NCI-H1694 treated with DMSO at 0.1 percent for 48 hours (cell line): Measurements from ENCODE around the gene MAFG.

ENCODE experiments used
- DNase-seq: peaks from one replicate; lab custom pipeline; 2025; lab: John Stamatoyannopoulos, UW

The MAFG gene

GRCh38 chr17:81939881-81940385, 12.4 kb upstream of the MAFG start:
- DNase-seq = no peak

- DNase-seq = no peak
Observed at GRCh38 chr17:81939218-81939617, 11.7 kb upstream of the MAFG start.

GRCh38 chr17:81935709-81936084, 8.2 kb upstream of the MAFG start:
- DNase-seq = no peak

GRCh38 chr17:81934850-81935708, 7.5 kb upstream of the MAFG start:
- no peak for DNase-seq

GRCh38 chr17:81934098-81934757, 6.7 kb upstream of the MAFG start:
- DNase-seq = no peak

- no peak for DNase-seq
Observed at GRCh38 chr17:81933178-81933699, 5.7 kb upstream of the MAFG start.

GRCh38 chr17:81932333-81932983, 4.9 kb upstream of the MAFG start:
- DNase-seq = no peak

- DNase-seq = peak; percentile 91
Observed at GRCh38 chr17:81931557-81932332, 4.2 kb upstream of the MAFG start.

- no peak for DNase-seq
Observed at GRCh38 chr17:81931189-81931556, 3.6 kb upstream of the MAFG start.

GRCh38 chr17:81930142-81931125, 2.9 kb upstream of the MAFG start:
- DNase-seq = peak; percentile 45

- no peak for DNase-seq
Observed at GRCh38 chr17:81929253-81930141, 2.0 kb upstream of the MAFG start.

- DNase-seq = no peak
Observed at GRCh38 chr17:81928544-81929252, 1.2 kb upstream of the MAFG start.

GRCh38 chr17:81927152-81927652, 333 bp downstream of the MAFG start:
- DNase-seq = no peak

- DNase-seq = no peak
Observed at GRCh38 chr17:81926451-81927151, 934 bp downstream of the MAFG start.

GRCh38 chr17:81925860-81926450, 1.6 kb downstream of the MAFG start:
- DNase-seq = no peak

- DNase-seq = no peak
Observed at GRCh38 chr17:81924557-81925532, 2.7 kb downstream of the MAFG start.
